ENCODE data around the gene OSGEP. TPM values are rescaled to one million over a fixed set of nuclear protein-coding genes. Genes with fewer than 3 reads are reported as not detected.

The OSGEP gene
- total RNA-seq, 1 donor from 2014 or later, result 46.1 TPM

- Mint-ChIP-seq H3K27ac (ENCODE audit: unreplicated experiment) (no peak overlapping the region), H3K9me3 (ENCODE audit: unreplicated experiment) (no peaks in the 10 kb centered on the region), H3K36me3 (ENCODE audit: low read depth, unreplicated experiment) (peaks cover 50% of the 10 kb centered on the region), H3K4me1 (ENCODE audit: unreplicated experiment) (peaks cover 39% of the 10 kb centered on the region), H3K27me3 (ENCODE audit: unreplicated experiment) (peaks cover 4% of the 10 kb centered on the region), H3K4me3 (ENCODE audit: unreplicated experiment) (peak overlapping the region; percentile 26)
- TF ChIP-seq CTCF (IDR thresholded peaks at IDR 0.05; ENCODE audit: unreplicated experiment), result no peak
- no peak for DNase-seq (ENCODE audit: low spot score)
These were observed 24.3 kb upstream of the OSGEP start for GRCh38 chr14:20478894-20479293.

DNA sequence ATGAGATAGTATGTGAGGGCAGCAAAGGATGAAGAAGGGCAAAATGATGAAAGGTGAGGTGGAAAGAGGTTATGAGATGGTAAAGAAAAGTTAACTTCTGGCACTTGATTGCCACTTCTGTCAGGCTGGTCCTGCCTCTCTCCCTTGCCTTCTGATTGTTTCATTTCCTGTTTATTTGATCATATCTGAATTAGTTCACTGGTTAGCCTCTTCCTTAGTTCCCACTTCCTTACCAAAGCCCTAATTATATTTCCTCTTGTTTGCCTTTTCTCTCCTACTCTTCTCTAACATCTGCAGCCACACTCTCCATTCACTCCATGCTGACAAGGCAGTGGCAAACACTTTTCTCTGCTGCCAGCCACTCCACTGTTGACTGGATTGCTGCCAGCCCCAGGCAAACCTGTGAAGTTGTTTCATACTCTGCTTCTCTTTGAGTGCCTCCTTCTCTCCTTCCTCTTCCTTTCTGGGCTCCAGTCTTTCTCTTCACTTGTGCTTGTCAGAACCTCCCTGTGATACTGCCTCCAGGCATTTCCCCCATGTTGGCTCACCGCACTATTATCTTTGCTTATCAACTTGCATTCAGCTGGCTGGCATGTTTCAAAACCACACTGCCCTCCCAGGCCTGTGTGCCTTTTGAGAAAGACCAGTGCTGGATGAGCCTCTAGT, 22.7 kb upstream of the OSGEP start:
- H3K4me3 Mint-ChIP-seq (ENCODE audit: unreplicated experiment), result peak overlapping the region; percentile 86
- no peak for TF ChIP-seq CTCF (IDR thresholded peaks at IDR 0.05; ENCODE audit: unreplicated experiment)
- H3K27ac Mint-ChIP-seq (ENCODE audit: unreplicated experiment), result peak overlapping the region; percentile 89
- no peak for DNase-seq (ENCODE audit: low spot score)
- H3K36me3 Mint-ChIP-seq (ENCODE audit: low read depth, unreplicated experiment), result peaks cover 63% of the 10 kb centered on the region
- peaks cover 45% of the 10 kb centered on the region for H3K4me1 Mint-ChIP-seq (ENCODE audit: unreplicated experiment)
- H3K27me3 Mint-ChIP-seq (ENCODE audit: unreplicated experiment), result peaks cover 6% of the 10 kb centered on the region
- no peaks in the 10 kb centered on the region for H3K9me3 Mint-ChIP-seq (ENCODE audit: unreplicated experiment)

- no peak for TF ChIP-seq CTCF (IDR thresholded peaks at IDR 0.05; ENCODE audit: unreplicated experiment)
- H3K36me3 Mint-ChIP-seq (ENCODE audit: low read depth, unreplicated experiment), result peaks cover 69% of the 10 kb centered on the region
- no peaks in the 10 kb centered on the region for H3K9me3 Mint-ChIP-seq (ENCODE audit: unreplicated experiment)
- H3K4me3 Mint-ChIP-seq (ENCODE audit: unreplicated experiment), result peak overlapping the region; percentile 86
- peak overlapping the region; percentile 89 for H3K27ac Mint-ChIP-seq (ENCODE audit: unreplicated experiment)
- no peak for DNase-seq (ENCODE audit: low spot score)
- H3K27me3 Mint-ChIP-seq (ENCODE audit: unreplicated experiment), result peaks cover 6% of the 10 kb centered on the region
- H3K4me1 Mint-ChIP-seq (ENCODE audit: unreplicated experiment), result peaks cover 48% of the 10 kb centered on the region
These were observed 22.2 kb upstream of the OSGEP start for GRCh38 chr14:20476776-20477175.

DNA sequence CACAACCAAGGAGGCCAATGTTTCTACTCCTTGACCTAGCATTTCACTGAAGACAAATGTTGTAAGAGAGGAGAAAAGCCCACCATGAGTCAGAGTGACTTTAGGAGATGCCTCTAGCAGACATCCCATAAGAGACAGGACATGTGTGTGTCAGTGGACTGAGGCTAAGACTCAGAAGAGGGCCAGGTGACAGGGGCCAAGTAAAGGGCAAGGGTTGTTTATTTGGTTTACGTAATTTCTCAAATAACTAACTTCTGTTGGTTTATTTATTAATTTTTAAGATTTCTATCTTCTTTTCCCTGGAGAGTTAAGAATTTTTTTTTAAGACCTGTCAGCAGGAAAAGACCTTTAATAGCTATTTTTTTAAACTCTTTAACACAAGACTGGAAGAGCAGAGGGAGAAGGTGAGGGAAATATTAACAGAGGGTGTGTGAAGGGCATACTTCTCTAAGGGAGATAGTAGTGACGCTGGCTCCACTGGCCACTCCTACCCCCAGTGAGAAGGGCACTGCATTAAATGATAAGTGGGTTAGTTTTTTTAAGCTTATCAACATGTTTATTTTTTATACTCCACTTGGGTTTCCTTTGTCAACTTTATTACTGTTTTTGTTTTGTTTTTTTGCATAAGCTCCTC, 18.0 kb upstream of the OSGEP start:
- H3K4me3 Mint-ChIP-seq (ENCODE audit: unreplicated experiment), result peak overlapping the region; percentile 99
- peak overlapping the region; percentile 78 for H3K27ac Mint-ChIP-seq (ENCODE audit: unreplicated experiment)
- peaks cover 19% of the 10 kb centered on the region for H3K27me3 Mint-ChIP-seq (ENCODE audit: unreplicated experiment)
- TF ChIP-seq CTCF (IDR thresholded peaks at IDR 0.05; ENCODE audit: unreplicated experiment), result no peak
- H3K36me3 Mint-ChIP-seq (ENCODE audit: low read depth, unreplicated experiment), result peaks cover 72% of the 10 kb centered on the region
- no peaks in the 10 kb centered on the region for H3K9me3 Mint-ChIP-seq (ENCODE audit: unreplicated experiment)
- DNase-seq (ENCODE audit: low spot score), result no peak
- peaks cover 68% of the 10 kb centered on the region for H3K4me1 Mint-ChIP-seq (ENCODE audit: unreplicated experiment)

DNA sequence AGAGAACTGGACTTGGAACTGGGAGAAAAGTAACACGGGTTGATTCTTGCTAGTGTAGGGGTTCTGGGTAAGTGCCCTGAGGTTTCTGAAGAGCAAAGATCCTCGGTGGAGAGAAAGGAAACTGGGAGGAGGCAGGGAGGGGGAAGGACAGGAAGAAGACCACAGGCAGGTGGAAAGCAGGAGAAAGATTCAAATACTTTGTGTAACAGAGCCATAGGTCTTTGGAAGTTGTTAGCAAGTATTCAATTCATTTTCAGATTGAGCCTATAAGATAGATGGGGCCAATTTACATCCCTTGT, 15.9 kb upstream of the OSGEP start:
- peaks cover 55% of the 10 kb centered on the region for H3K4me1 Mint-ChIP-seq (ENCODE audit: unreplicated experiment)
- no peaks in the 10 kb centered on the region for H3K9me3 Mint-ChIP-seq (ENCODE audit: unreplicated experiment)
- H3K36me3 Mint-ChIP-seq (ENCODE audit: low read depth, unreplicated experiment), result peaks cover 51% of the 10 kb centered on the region
- H3K27ac Mint-ChIP-seq (ENCODE audit: unreplicated experiment), result peak overlapping the region; percentile 90
- TF ChIP-seq CTCF (IDR thresholded peaks at IDR 0.05; ENCODE audit: unreplicated experiment), result no peak
- H3K4me3 Mint-ChIP-seq (ENCODE audit: unreplicated experiment), result peak overlapping the region; percentile 99
- H3K27me3 Mint-ChIP-seq (ENCODE audit: unreplicated experiment), result peaks cover 19% of the 10 kb centered on the region
- no peak for DNase-seq (ENCODE audit: low spot score)
